ENCODE data around the gene GMDS. TPM values are rescaled to one million over a fixed set of nuclear protein-coding genes. Genes with fewer than 3 reads are reported as not detected.

Gene GMDS
- total and polyA plus RNA-seq, 2 of the 4 experiments (the other 2 are of a cell fraction) = 7.3 to 21.9 TPM

DNA sequence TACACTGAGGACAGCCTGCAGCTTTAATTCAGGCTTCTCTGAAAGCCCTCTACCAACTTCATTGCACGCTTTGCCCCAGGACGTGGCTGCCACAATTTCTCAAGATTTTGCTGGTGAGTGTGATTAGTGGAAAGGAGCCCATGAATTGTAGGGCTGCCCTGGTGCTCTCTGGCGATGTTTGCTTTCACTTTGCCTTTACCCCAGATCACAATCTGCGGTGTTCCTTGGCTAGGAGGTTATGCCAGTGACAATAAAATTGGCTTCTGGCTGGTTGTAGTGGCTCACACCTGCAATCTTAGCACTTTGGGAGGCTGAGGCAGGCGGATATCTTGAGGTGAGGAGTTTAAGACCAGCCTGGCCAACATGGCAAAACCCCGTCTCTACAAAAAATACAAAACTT, 496.4 kb downstream of the GMDS start:
- no peaks in the 10 kb centered on the region for H3K9me1 ChIP-seq (ENCODE audit: insufficient read depth, low read length)
- WGBS, 2 experiments (ENCODE audit: extremely low coverage in 2 of 2, insufficient read length in 1 of 2) = no CpG with 5 or more reads among the region's 6 CpGs
- BruUV-seq (replicated peaks) = no TSS peak
- no peaks in the 10 kb centered on the region for H4K20me1 ChIP-seq (ENCODE audit: insufficient read depth, low read length)
- H2BK15ac ChIP-seq (ENCODE audit: low read depth, low read length) = no peak overlapping the region
- H2AK5ac ChIP-seq (ENCODE audit: low read depth, low read length) = no peak overlapping the region
- no peaks in the 10 kb centered on the region for H3K27me3 ChIP-seq (ENCODE audit: control insufficient read depth, insufficient read depth, low read length)
- H3K56ac ChIP-seq (ENCODE audit: extremely low read depth, insufficient read depth, low read length) = no peak overlapping the region
- no peaks in the 10 kb centered on the region for H3K9me3 ChIP-seq (ENCODE audit: control insufficient read depth, insufficient read depth, low read length)
- H3K4ac ChIP-seq (ENCODE audit: low read depth, low read length) = no peak overlapping the region
- no peak overlapping the region for H3K4me2 ChIP-seq (ENCODE audit: low read depth, low read length)
- DNase-seq (no peak), ATAC-seq (ENCODE audit: low read depth) (no peak)
- no peak overlapping the region for H3K18ac ChIP-seq (ENCODE audit: low read depth, low read length)
- TF ChIP-seq CEBPB (IDR thresholded peaks at IDR 0.05; ENCODE audit: low read depth, low read length) (no peak), NFE2L2 (IDR thresholded peaks at IDR 0.05; ENCODE audit: low read depth, low read length) (no peak), FOS (IDR thresholded peaks at IDR 0.05; ENCODE audit: low read depth, low read length) (no peak), CHD1 (IDR thresholded peaks at IDR 0.05; ENCODE audit: low read depth, low read length) (no peak), MXI1 (IDR thresholded peaks at IDR 0.05; ENCODE audit: borderline replicate concordance, low read depth, low read length) (no peak), POLR2A (IDR thresholded peaks at IDR 0.05; ENCODE audit: low read depth, low read length) (no peak), RCOR1 (IDR thresholded peaks at IDR 0.05; ENCODE audit: insufficient replicate concordance, low read length) (no peak), MAFK (IDR thresholded peaks at IDR 0.05; ENCODE audit: low read depth, low read length) (no peak), MAZ (IDR thresholded peaks at IDR 0.05; ENCODE audit: borderline replicate concordance, low read depth, low read length) (no peak), RAD21 (IDR thresholded peaks at IDR 0.05; ENCODE audit: low read length) (no peak), RFX5 (IDR thresholded peaks at IDR 0.05; ENCODE audit: low read depth, low read length) (no peak)
- TF ChIP-seq, protein P1, sequence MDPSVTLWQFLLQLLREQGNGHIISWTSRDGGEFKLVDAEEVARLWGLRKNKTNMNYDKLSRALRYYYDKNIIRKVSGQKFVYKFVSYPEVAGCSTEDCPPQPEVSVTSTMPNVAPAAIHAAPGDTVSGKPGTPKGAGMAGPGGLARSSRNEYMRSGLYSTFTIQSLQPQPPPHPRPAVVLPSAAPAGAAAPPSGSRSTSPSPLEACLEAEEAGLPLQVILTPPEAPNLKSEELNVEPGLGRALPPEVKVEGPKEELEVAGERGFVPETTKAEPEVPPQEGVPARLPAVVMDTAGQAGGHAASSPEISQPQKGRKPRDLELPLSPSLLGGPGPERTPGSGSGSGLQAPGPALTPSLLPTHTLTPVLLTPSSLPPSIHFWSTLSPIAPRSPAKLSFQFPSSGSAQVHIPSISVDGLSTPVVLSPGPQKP (IDR thresholded peaks at IDR 0.05; ENCODE audit: borderline replicate concordance, low read depth, low read length) = no peak
- TF ChIP-seq, protein P2, sequence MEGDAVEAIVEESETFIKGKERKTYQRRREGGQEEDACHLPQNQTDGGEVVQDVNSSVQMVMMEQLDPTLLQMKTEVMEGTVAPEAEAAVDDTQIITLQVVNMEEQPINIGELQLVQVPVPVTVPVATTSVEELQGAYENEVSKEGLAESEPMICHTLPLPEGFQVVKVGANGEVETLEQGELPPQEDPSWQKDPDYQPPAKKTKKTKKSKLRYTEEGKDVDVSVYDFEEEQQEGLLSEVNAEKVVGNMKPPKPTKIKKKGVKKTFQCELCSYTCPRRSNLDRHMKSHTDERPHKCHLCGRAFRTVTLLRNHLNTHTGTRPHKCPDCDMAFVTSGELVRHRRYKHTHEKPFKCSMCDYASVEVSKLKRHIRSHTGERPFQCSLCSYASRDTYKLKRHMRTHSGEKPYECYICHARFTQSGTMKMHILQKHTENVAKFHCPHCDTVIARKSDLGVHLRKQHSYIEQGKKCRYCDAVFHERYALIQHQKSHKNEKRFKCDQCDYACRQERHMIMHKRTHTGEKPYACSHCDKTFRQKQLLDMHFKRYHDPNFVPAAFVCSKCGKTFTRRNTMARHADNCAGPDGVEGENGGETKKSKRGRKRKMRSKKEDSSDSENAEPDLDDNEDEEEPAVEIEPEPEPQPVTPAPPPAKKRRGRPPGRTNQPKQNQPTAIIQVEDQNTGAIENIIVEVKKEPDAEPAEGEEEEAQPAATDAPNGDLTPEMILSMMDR (conservative IDR thresholded peaks at IDR 0.05; ENCODE audit: low read depth, low read length) = no peak
- no peak overlapping the region for H4K8ac ChIP-seq (ENCODE audit: low read depth in 2 of 2, low read length in 2 of 2)
- no peak overlapping the region for H4K91ac ChIP-seq (ENCODE audit: insufficient read depth, low read depth, low read length)
- CTCF ChIA-PET = no interaction called here
- no peak overlapping the region for H3K27ac ChIP-seq (ENCODE audit: insufficient read depth, low read length)
- no peak overlapping the region for H3K23ac ChIP-seq (ENCODE audit: low read depth, low read length)
- no peak overlapping the region for H3K14ac ChIP-seq (replicated peaks; ENCODE audit: low read depth, low read length)
- dilution Hi-C loops (cut with HindIII; ENCODE audit: low sequenced_read_pairs, unreplicated experiment) = no loop called here
- in situ Hi-C loops (cut with MboI; ENCODE audit: low sequenced_read_pairs) = no loop called here
- POLR2A ChIA-PET (ENCODE audit: unreplicated experiment) = no interaction called here
- no peaks in the 10 kb centered on the region for H3K79me1 ChIP-seq (ENCODE audit: low read depth in 1 of 2, low read length in 2 of 2)
- no peak overlapping the region for H2BK120ac ChIP-seq (ENCODE audit: low read depth, low read length)
- H3K9ac ChIP-seq (ENCODE audit: low read depth, low read length) = no peak overlapping the region
- 0 out of 2 replicates have a peak, but pooled peaks cover 2% of the 10 kb centered on the region for H3K4me1 ChIP-seq (ENCODE audit: control insufficient read depth, insufficient read depth, low read length)
- intact Hi-C loops (cut with micrococcal nuclease) = no loop called here
- H2AFZ ChIP-seq (replicated peaks; ENCODE audit: low read length, poor library complexity) = no peak overlapping the region
- H3K4me3 ChIP-seq (ENCODE audit: insufficient read depth, low read depth, low read length) = no peak overlapping the region
- H3K36me3 ChIP-seq (ENCODE audit: control insufficient read depth, insufficient read depth, low read length) = no peaks in the 10 kb centered on the region
- no peak overlapping the region for H2BK5ac ChIP-seq (ENCODE audit: low read depth, low read length, poor library complexity, severe bottlenecking)
- H4K5ac ChIP-seq (ENCODE audit: low read depth, low read length) = no peak overlapping the region
- no peak overlapping the region for H2AK9ac ChIP-seq (replicated peaks; ENCODE audit: low read depth, low read length, poor library complexity)
- H2BK20ac ChIP-seq (ENCODE audit: low read depth, low read length) = no peak overlapping the region
